Breast epithelium (tissue), 3 donors: ENCODE measurements around the gene NPBWR2.

Experiments
- POLR2A ChIP-seq: fragments of 450-650 bp; IDR thresholded peaks from one replicate; pipeline ENCODE4 v1.6.1; 2016; ENCODE audit warnings: antibody characterized with exemption, mild to moderate bottlenecking, moderate library complexity
- POLR2AphosphoS5 ChIP-seq, 3 donors: sonication (generic); formaldehyde crosslinking; IDR thresholded peaks; one replicate each; pipeline ENCODE4 v1.6.1; 2017; ENCODE audit warnings: antibody characterized with exemption in 3 of 3
- TF ChIP-seq, protein P1 (sequence below), 3 donors: fragments of 450-650 bp; IDR thresholded peaks; one replicate each; pipeline ENCODE4 v1.5.1; 2016 to 2017; ENCODE audit warnings: antibody characterized with exemption in 3 of 3, mild to moderate bottlenecking in 3 of 3, moderate library complexity in 3 of 3

DNA sequence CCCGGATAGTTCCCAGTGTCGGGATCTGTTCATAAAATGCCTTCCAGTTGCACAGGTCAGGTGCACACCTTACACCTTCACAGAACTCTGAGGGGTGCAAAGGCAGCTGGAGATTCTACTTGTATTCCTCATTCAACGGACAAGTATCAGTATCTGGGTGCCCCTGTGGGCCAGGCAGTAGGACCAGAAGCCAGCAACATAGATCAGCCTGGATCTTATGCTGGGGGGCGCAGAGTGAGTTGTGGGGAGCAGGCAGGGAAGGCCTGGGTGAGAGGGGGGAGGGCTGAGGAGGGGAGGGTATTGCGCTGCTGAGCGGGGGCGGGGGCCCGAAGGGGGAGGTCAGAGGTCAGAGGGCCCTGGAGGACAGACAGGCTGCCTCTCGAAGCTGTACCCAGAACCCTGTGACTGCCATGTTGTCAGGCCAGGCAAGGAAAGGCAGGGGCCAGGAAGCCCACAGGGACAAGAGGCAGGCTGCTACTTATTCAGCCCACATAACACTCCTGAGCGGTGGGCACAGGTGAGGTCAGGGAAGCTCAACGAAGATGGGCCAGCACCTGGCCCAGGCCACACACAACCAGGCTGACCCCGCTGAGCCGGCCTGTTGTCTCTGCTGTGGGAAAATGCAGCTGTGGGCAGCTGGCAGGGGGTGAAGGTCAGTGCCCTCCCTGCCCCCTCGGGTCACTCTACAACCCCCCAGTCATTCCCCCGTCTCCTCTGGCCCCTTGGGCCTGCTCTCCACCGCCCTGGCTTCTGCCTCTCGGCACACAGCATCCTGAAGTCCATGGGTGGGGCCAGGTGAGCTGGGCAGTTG is 26.3 kb downstream of the NPBWR2 start:
- no peak for TF ChIP-seq POLR2A
- TF ChIP-seq, protein P1, sequence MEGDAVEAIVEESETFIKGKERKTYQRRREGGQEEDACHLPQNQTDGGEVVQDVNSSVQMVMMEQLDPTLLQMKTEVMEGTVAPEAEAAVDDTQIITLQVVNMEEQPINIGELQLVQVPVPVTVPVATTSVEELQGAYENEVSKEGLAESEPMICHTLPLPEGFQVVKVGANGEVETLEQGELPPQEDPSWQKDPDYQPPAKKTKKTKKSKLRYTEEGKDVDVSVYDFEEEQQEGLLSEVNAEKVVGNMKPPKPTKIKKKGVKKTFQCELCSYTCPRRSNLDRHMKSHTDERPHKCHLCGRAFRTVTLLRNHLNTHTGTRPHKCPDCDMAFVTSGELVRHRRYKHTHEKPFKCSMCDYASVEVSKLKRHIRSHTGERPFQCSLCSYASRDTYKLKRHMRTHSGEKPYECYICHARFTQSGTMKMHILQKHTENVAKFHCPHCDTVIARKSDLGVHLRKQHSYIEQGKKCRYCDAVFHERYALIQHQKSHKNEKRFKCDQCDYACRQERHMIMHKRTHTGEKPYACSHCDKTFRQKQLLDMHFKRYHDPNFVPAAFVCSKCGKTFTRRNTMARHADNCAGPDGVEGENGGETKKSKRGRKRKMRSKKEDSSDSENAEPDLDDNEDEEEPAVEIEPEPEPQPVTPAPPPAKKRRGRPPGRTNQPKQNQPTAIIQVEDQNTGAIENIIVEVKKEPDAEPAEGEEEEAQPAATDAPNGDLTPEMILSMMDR (IDR thresholded peaks at IDR 0.05), result no peak
- TF ChIP-seq POLR2AphosphoS5 (IDR thresholded peaks at IDR 0.05), result no peak
